GM23338 (cell line): Measurements from ENCODE around the gene HLA-DMA. TPM values are rescaled to one million over a fixed set of nuclear protein-coding genes. Genes with fewer than 3 reads are reported as not detected.

ENCODE experiments used
- ATAC-seq: fragments of 200-7000 bp; cut with Tn5 transposase; 3 replicates; pipeline ENCODE4 v1.9.1; 2020
- DNase-seq: peaks from one replicate; pipeline ENCODE4 v3.0.0-alpha.2; 2015; ENCODE audit warnings: low spot score
- H2AFZ ChIP-seq: fragments of 200-600 bp; sonication (generic); 2 replicates; pipeline ENCODE4 v1.8.0; 2016; ENCODE audit warnings: antibody characterized with exemption, mild to moderate bottlenecking, moderate library complexity
- H3F3A ChIP-seq: fragments of 200-600 bp; sonication (generic); replicated peaks from 2 replicates; pipeline ENCODE4 v1.8.0; 2017; ENCODE audit warnings: antibody characterized with exemption, mixed run types, low read depth
- H3K27ac ChIP-seq: fragments of 200-600 bp; sonication (generic); 2 replicates; pipeline ENCODE4 v1.6.1; 2016; ENCODE audit warnings: low read depth
- H3K27me3 ChIP-seq: fragments of 200-600 bp; sonication (generic); 2 replicates; pipeline ENCODE4 v1.8.0; 2016; ENCODE audit warnings: mild to moderate bottlenecking, mixed run types, moderate library complexity; ENCODE audit not compliant: insufficient read depth
- H3K36me3 ChIP-seq: fragments of 200-600 bp; sonication (generic); 2 replicates; pipeline ENCODE4 v1.8.0; 2016; ENCODE audit warnings: mild to moderate bottlenecking; ENCODE audit not compliant: insufficient read depth
- H3K4me1 ChIP-seq: fragments of 200-600 bp; sonication (generic); 2 replicates; pipeline ENCODE4 v1.8.0; 2016; ENCODE audit warnings: mild to moderate bottlenecking, moderate library complexity; ENCODE audit not compliant: insufficient read depth
- H3K4me2 ChIP-seq: fragments of 200-600 bp; sonication (generic); 2 replicates; pipeline ENCODE4 v1.7.1; 2017; ENCODE audit warnings: mixed run types
- H3K4me3 ChIP-seq: fragments of 200-600 bp; sonication (generic); 2 replicates; pipeline ENCODE4 v1.6.1; 2016; ENCODE audit warnings: mixed run types
- H3K79me2 ChIP-seq: fragments of 200-600 bp; sonication (generic); replicated peaks from 2 replicates; pipeline ENCODE4 v1.8.0; 2017; ENCODE audit warnings: mild to moderate bottlenecking; ENCODE audit not compliant: insufficient read depth
- H3K9me2 ChIP-seq: fragments of 200-600 bp; sonication (generic); 2 replicates; pipeline ENCODE4 v1.8.0; 2017; ENCODE audit not compliant: insufficient read depth
- H4K20me1 ChIP-seq: fragments of 200-600 bp; sonication (generic); replicated peaks from 2 replicates; pipeline ENCODE4 v1.8.0; 2017; ENCODE audit warnings: mild to moderate bottlenecking; ENCODE audit not compliant: insufficient read depth
- H3K27ac Mint-ChIP-seq: 2 replicates; pipeline ENCODE4 v1.8.0; 2020; ENCODE audit warnings: inconsistent platforms, mild to moderate bottlenecking, moderate library complexity, mixed read lengths
- H3K27me3 Mint-ChIP-seq: 3 replicates; pipeline ENCODE4 v1.8.0; 2022; ENCODE audit warnings: low read depth, mild to moderate bottlenecking, moderate library complexity, mixed read lengths, inconsistent platforms; ENCODE audit not compliant: insufficient read depth, poor library complexity
- H3K36me3 Mint-ChIP-seq: 3 replicates; pipeline ENCODE4 v1.8.0; 2021; ENCODE audit warnings: low read depth, mild to moderate bottlenecking, inconsistent platforms, moderate library complexity, mixed read lengths
- H3K4me1 Mint-ChIP-seq: 3 replicates; pipeline ENCODE4 v1.8.0; 2020; ENCODE audit warnings: mild to moderate bottlenecking, inconsistent platforms, mixed read lengths
- H3K4me3 Mint-ChIP-seq: 3 replicates; pipeline ENCODE4 v1.8.0; 2021; ENCODE audit warnings: moderate library complexity, mild to moderate bottlenecking, inconsistent platforms, mixed read lengths
- H3K9me3 Mint-ChIP-seq: 3 replicates; pipeline ENCODE4 v1.8.0; 2020; ENCODE audit warnings: moderate library complexity, mild to moderate bottlenecking, inconsistent platforms, mixed read lengths
- CREB1 ChIP-seq: fragments of 250-450 bp; sonication (Bioruptor Pico); IDR thresholded peaks from 2 replicates; pipeline ENCODE4 v1.5.0; 2020; ENCODE audit warnings: low read depth, mild to moderate bottlenecking, moderate library complexity
- ETS1 ChIP-seq: IDR thresholded peaks from 2 replicates; pipeline ENCODE4 v1.6.1; 2016; ENCODE audit warnings: antibody characterized with exemption
- EZH2 ChIP-seq: fragments of 200-600 bp; sonication (generic); IDR thresholded peaks from one replicate; pipeline ENCODE4 v1.8.0; 2017; ENCODE audit warnings: antibody characterized with exemption, mild to moderate bottlenecking, low read depth; ENCODE audit not compliant: unreplicated experiment
- JUNB ChIP-seq: IDR thresholded peaks from one replicate; pipeline ENCODE4 v1.6.1; 2016; ENCODE audit warnings: antibody characterized with exemption; ENCODE audit not compliant: unreplicated experiment
- POLR2AphosphoS5 ChIP-seq: IDR thresholded peaks from 2 replicates; pipeline ENCODE4 v1.6.1; 2016; ENCODE audit warnings: antibody characterized with exemption, low read depth
- STAT1 ChIP-seq: IDR thresholded peaks from one replicate; pipeline ENCODE4 v1.6.1; 2016; ENCODE audit warnings: antibody characterized with exemption; ENCODE audit not compliant: unreplicated experiment
- ZNF331 ChIP-seq: fragments of 250-450 bp; sonication (Bioruptor Pico); IDR thresholded peaks from 2 replicates; pipeline ENCODE4 v1.5.0; 2020; ENCODE audit warnings: low read depth, mild to moderate bottlenecking, moderate library complexity
- polyA plus RNA-seq: library from polyadenylated mRNA; unstranded; fragments of >200 nt; fragmentation: Nextera tagmentation; extraction: Ambion mirVana; gene quantifications from 2 replicates; pipeline ENCODE4 v1.2.1, GENCODE V29; 2016
- total RNA-seq: library from RNA; depleted of rRNA; stranded (reverse); fragments of >200 nt; shearing (Covaris generic); gene quantifications from 2 replicates; pipeline ENCODE4 v1.2.3, GENCODE V29; 2014
- TF ChIP-seq, protein P1 (sequence below), 2 experiments: fragments of 200-600 bp in 1 of 2; sonication (generic) in 1 of 2; conservative IDR thresholded peaks; 2 replicates each; pipeline versions ENCODE4 v1.5.1 to v1.6.1; 2016 to 2017; ENCODE audit warnings: antibody characterized with exemption in 2 of 2, low read depth in 2 of 2, mild to moderate bottlenecking in 2 of 2, moderate library complexity in 1 of 2
- TF ChIP-seq, protein P2 (sequence below): IDR thresholded peaks from one replicate; pipeline ENCODE4 v1.6.1; 2018; ENCODE audit warnings: antibody characterized with exemption; ENCODE audit not compliant: unreplicated experiment

HLA-DMA gene
- total and polyA plus RNA-seq, 2 experiments from 2014 or later, result 5.2 to 6.2 TPM

GRCh38 chr6:32950010-32950409 is 2.9 kb downstream of the HLA-DMA start:
- no peak overlapping the region for H3K27ac ChIP-seq
- no peak overlapping the region for H2AFZ ChIP-seq
- H3K79me2 ChIP-seq, result no peaks in the 10 kb centered on the region
- no peak overlapping the region for H3K4me3 ChIP-seq
- H3K4me1 ChIP-seq, result peaks cover 8% of the 10 kb centered on the region; the same call in 1 of the 2 replicates
- no peaks in the 10 kb centered on the region for H3K9me2 ChIP-seq
- peaks cover 28% of the 10 kb centered on the region for H3K4me1 Mint-ChIP-seq
- no peaks in the 10 kb centered on the region; the same call in 1 of the 2 replicates for H3F3A ChIP-seq
- no peak for TF ChIP-seq JUNB
- ATAC-seq (no peak), DNase-seq (no peak)
- peaks cover 2% of the 10 kb centered on the region for H3K27me3 Mint-ChIP-seq
- H4K20me1 ChIP-seq, result no peaks in the 10 kb centered on the region
- H3K9me3 Mint-ChIP-seq, result no peaks in the 10 kb centered on the region
- H3K27ac Mint-ChIP-seq, result no peak overlapping the region
- H3K36me3 Mint-ChIP-seq, result no peaks in the 10 kb centered on the region
- H3K4me2 ChIP-seq, result no peak overlapping the region
- H3K27me3 ChIP-seq, result no peaks in the 10 kb centered on the region
- H3K4me3 Mint-ChIP-seq, result no peak overlapping the region
- no peaks in the 10 kb centered on the region for H3K36me3 ChIP-seq

GRCh38 chr6:32949113-32949512 is 3.8 kb downstream of the HLA-DMA start:
- no peaks in the 10 kb centered on the region for H3K36me3 ChIP-seq
- H3K9me3 Mint-ChIP-seq, result no peaks in the 10 kb centered on the region
- ATAC-seq, result no peak
- no peak overlapping the region for H3K4me3 Mint-ChIP-seq
- no peaks in the 10 kb centered on the region for H3K27me3 ChIP-seq
- no peak overlapping the region for H3K27ac ChIP-seq
- no peaks in the 10 kb centered on the region for H3K9me2 ChIP-seq
- H3K4me1 Mint-ChIP-seq, result peaks cover 22% of the 10 kb centered on the region
- peaks cover 2% of the 10 kb centered on the region for H3K27me3 Mint-ChIP-seq
- H3K4me2 ChIP-seq, result no peak overlapping the region
- no peak overlapping the region for H3K27ac Mint-ChIP-seq
- H3F3A ChIP-seq, result no peaks in the 10 kb centered on the region; the same call in 1 of the 2 replicates
- no peaks in the 10 kb centered on the region for H4K20me1 ChIP-seq
- no peak overlapping the region for H2AFZ ChIP-seq
- no peak overlapping the region for H3K4me3 ChIP-seq
- no peaks in the 10 kb centered on the region for H3K36me3 Mint-ChIP-seq
- peaks cover 8% of the 10 kb centered on the region; the same call in 1 of the 2 replicates for H3K4me1 ChIP-seq
- DNase-seq, result no peak
- no peaks in the 10 kb centered on the region for H3K79me2 ChIP-seq
- TF ChIP-seq STAT1, result no peak
- TF ChIP-seq CREB1 (CRISPR knock-in tag), result no peak
- no peak for TF ChIP-seq EZH2
- no peak for TF ChIP-seq JUNB
- TF ChIP-seq, protein P1, sequence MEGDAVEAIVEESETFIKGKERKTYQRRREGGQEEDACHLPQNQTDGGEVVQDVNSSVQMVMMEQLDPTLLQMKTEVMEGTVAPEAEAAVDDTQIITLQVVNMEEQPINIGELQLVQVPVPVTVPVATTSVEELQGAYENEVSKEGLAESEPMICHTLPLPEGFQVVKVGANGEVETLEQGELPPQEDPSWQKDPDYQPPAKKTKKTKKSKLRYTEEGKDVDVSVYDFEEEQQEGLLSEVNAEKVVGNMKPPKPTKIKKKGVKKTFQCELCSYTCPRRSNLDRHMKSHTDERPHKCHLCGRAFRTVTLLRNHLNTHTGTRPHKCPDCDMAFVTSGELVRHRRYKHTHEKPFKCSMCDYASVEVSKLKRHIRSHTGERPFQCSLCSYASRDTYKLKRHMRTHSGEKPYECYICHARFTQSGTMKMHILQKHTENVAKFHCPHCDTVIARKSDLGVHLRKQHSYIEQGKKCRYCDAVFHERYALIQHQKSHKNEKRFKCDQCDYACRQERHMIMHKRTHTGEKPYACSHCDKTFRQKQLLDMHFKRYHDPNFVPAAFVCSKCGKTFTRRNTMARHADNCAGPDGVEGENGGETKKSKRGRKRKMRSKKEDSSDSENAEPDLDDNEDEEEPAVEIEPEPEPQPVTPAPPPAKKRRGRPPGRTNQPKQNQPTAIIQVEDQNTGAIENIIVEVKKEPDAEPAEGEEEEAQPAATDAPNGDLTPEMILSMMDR (conservative IDR thresholded peaks at IDR 0.05; ENCODE audit: low read depth in 2 of 2), result no peak
- TF ChIP-seq, protein P2, sequence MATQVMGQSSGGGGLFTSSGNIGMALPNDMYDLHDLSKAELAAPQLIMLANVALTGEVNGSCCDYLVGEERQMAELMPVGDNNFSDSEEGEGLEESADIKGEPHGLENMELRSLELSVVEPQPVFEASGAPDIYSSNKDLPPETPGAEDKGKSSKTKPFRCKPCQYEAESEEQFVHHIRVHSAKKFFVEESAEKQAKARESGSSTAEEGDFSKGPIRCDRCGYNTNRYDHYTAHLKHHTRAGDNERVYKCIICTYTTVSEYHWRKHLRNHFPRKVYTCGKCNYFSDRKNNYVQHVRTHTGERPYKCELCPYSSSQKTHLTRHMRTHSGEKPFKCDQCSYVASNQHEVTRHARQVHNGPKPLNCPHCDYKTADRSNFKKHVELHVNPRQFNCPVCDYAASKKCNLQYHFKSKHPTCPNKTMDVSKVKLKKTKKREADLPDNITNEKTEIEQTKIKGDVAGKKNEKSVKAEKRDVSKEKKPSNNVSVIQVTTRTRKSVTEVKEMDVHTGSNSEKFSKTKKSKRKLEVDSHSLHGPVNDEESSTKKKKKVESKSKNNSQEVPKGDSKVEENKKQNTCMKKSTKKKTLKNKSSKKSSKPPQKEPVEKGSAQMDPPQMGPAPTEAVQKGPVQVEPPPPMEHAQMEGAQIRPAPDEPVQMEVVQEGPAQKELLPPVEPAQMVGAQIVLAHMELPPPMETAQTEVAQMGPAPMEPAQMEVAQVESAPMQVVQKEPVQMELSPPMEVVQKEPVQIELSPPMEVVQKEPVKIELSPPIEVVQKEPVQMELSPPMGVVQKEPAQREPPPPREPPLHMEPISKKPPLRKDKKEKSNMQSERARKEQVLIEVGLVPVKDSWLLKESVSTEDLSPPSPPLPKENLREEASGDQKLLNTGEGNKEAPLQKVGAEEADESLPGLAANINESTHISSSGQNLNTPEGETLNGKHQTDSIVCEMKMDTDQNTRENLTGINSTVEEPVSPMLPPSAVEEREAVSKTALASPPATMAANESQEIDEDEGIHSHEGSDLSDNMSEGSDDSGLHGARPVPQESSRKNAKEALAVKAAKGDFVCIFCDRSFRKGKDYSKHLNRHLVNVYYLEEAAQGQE, result no peak
- no peak for TF ChIP-seq ETS1
- no peak for TF ChIP-seq POLR2AphosphoS5
- TF ChIP-seq ZNF331 (CRISPR knock-in tag), result no peak
